Measurements from ENCODE around the gene ROBO4. TPM values are rescaled to one million over a fixed set of nuclear protein-coding genes. Genes with fewer than 3 reads are reported as not detected.

The ROBO4 gene
- total and polyA plus RNA-seq, 2 of the 13 experiments (the other 11 are each of a cell fraction or from before 2014, with no cell fraction given): 0.07 to 1.1 TPM

DNA sequence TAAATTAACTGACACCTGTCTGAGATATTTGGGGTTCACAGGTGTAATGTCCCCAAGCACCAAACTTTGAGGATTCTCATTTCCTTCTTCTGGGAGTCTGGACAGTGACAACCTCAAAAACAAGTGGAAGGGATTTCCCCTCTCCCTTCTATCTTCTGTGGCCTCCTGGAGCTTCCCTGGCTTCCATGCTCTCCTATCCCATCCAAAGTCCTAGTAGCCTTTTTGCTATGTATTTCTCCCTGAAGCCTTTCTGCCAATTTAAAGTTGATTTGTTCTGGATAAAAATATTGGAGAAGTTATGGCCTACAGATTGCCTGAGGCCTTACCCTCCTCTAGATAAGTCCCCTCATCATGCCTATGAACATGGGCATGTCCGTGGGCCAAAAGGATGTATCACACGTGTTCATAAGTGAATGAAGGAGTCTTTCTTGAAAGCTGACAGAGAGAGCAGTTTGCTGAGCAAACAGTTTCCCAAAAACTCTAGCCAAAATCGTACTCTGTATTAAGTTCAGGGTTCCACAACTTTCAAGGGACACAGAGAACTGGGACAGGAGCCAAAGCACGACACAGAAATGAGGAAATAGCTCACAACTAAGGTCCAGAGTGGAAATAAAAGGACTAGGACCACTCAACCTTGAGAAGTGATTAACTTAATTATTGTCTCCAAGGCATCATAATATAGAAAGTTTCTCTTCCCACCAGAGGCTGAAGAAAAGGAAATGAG is 31.4 kb upstream of the ROBO4 start:
- POLR2A ChIA-PET: no interaction called here

More for the DNA sequence above, 31.4 kb upstream of the ROBO4 start:
- intact Hi-C loops (cut with micrococcal nuclease; ENCODE audit: unreplicated experiment): no loop called here
- BruUV-seq (replicated peaks): no TSS peak
- no peak for FAIRE-seq
- ATAC-seq: no peak; the same call in 2 of the 3 replicates
- Histone ChIP-seq H3K4me1 (ENCODE audit: insufficient read depth, low read length) (peaks cover 62% of the 10 kb centered on the region), H3K36me3 (replicated peaks in 1 of 2; ENCODE audit: control insufficient read depth in 1 of 2, insufficient read depth in 2 of 2, low read length in 2 of 2) (peaks cover 2 to 27% of the 10 kb centered on the region in 2 experiments), H3K9ac (ENCODE audit: insufficient read depth, low read depth, low read length) (no peak overlapping the region), H3K27me3 (ENCODE audit: control insufficient read depth in 1 of 2, insufficient read depth in 2 of 2, low read length in 2 of 2) (no peaks in the 10 kb centered on the region), H4K20me1 (ENCODE audit: insufficient read depth, low read length) (no peaks in the 10 kb centered on the region; the same call in none of the 2 replicates), H3K4me2 (ENCODE audit: low read depth, low read length) (peak overlapping the region; percentile 18; the same call in 1 of the 2 replicates), H3K27ac (ENCODE audit: extremely low read length, insufficient read depth, low read length) (peak overlapping the region; percentile 2), H3K4me3 (replicated peaks in 1 of 3; ENCODE audit: insufficient read depth in 1 of 3, low read depth in 2 of 3, low read length in 3 of 3) (no peak overlapping the region), H3K79me2 (ENCODE audit: insufficient read depth, low read length) (peaks cover 80% of the 10 kb centered on the region), H3K9me3 (ENCODE audit: low read length) (no peaks in the 10 kb centered on the region), H2AFZ (ENCODE audit: low read length) (no peak overlapping the region)
- no peak for DNase-seq (ENCODE audit: low spot score)
- no peak for TF ChIP-seq ZNF274 (CRISPR knock-in tag; IDR thresholded peaks at IDR 0.05)
- 0 out of 2 replicates have a peak, but pooled peaks have one; percentile 23 for TF ChIP-seq MAFF (IDR thresholded peaks at IDR 0.05; ENCODE audit: low read depth, low read length)
- no peak for TF ChIP-seq FOXO1 (CRISPR knock-in tag; IDR thresholded peaks at IDR 0.05)
- no peak for TF ChIP-seq NFIC (IDR thresholded peaks at IDR 0.05; ENCODE audit: low read length)
- no peak for TF ChIP-seq HNRNPH1 (optimal IDR thresholded peaks at IDR 0.05; ENCODE audit: low read depth, low read length)
- peak; percentile 32; the same call in 1 of the 2 replicates for TF ChIP-seq HNF4A (CRISPR knock-in tag; IDR thresholded peaks at IDR 0.05)
- TF ChIP-seq, protein P1, sequence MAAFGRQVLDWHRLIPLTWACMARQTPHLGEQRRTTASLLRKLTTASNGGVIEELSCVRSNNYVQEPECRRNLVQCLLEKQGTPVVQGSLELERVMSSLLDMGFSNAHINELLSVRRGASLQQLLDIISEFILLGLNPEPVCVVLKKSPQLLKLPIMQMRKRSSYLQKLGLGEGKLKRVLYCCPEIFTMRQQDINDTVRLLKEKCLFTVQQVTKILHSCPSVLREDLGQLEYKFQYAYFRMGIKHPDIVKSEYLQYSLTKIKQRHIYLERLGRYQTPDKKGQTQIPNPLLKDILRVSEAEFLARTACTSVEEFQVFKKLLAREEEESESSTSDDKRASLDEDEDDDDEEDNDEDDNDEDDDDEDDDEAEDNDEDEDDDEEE (CRISPR knock-in tag; IDR thresholded peaks at IDR 0.05): no peak
- TF ChIP-seq MAFK (conservative IDR thresholded peaks at IDR 0.05 in 1 of 2, IDR thresholded peaks at IDR 0.05 in 1 of 2; ENCODE audit: low read length in 2 of 2): peak; percentile 19 to 44; a peak in 2 of 4 replicates
- TF ChIP-seq, protein P2, sequence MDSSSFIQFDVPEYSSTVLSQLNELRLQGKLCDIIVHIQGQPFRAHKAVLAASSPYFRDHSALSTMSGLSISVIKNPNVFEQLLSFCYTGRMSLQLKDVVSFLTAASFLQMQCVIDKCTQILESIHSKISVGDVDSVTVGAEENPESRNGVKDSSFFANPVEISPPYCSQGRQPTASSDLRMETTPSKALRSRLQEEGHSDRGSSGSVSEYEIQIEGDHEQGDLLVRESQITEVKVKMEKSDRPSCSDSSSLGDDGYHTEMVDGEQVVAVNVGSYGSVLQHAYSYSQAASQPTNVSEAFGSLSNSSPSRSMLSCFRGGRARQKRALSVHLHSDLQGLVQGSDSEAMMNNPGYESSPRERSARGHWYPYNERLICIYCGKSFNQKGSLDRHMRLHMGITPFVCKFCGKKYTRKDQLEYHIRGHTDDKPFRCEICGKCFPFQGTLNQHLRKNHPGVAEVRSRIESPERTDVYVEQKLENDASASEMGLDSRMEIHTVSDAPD (CRISPR knock-in tag; IDR thresholded peaks at IDR 0.05): no peak
- CTCF ChIA-PET (ENCODE audit: low intra/inter-chr PET ratio, low total read pairs): no interaction called here
- in situ Hi-C loops (cut with HindIII; ENCODE audit: extremely low pct_ligation_motif_present, low pct_unique_long_range_greater_than_20kb): no loop called here
- 32% methylated on average over 4 of the region's 4 CpGs for WGBS (ENCODE audit: low lambda C conversion rate)

Measured in HepG2 (cell line).